ENCODE data around the gene HMGN1. TPM values are rescaled to one million over a fixed set of nuclear protein-coding genes. Genes with fewer than 3 reads are reported as not detected.
"Not testable (repeated sequence)": the region's sequence is repeated elsewhere in the genome, so short reads cannot be mapped to it uniquely, and the experiment has no call there.

HMGN1 gene
- total and polyA plus RNA-seq, 7 experiments from 2014 or later = 198 to 310 (median 262) TPM

DNA sequence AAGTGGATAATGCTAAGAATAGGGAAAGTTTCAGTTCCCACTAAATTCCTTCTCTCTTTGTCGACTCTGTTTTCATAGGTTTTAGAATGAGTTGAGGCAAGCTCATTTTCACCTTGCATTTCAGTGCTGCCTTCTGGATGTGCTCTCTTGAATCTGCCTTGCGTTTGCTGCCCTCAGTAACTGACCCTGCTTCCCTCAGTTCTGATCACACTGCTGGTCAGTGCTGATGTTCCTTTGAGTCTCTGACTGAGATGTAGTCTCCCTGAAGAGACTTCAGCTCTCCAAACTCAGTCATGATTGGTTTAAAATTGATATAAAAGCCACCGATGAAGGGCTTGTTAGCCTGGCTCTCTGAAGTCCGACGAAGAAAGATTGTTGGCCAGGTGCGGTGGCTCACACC, 25.2 kb upstream of the HMGN1 start:
- intact Hi-C loops (cut with micrococcal nuclease) = no loop called here
- peaks cover 0 to 26% (median 4%) of the 10 kb centered on the region in 5 donors for H3K27me3 Mint-ChIP-seq
- H3K27me3 ChIP-seq (ENCODE audit: control insufficient read depth in 2 of 2, insufficient read depth in 2 of 2, low read length in 2 of 2) = no peaks in the 10 kb centered on the region
- no peaks in the 10 kb centered on the region for H3K36me3 ChIP-seq (ENCODE audit: control insufficient read depth in 2 of 3, insufficient read depth in 3 of 3, low read length in 3 of 3)
- CTCF ChIA-PET = interaction anchor here (0.9 to 1.8 kb wide), 3 partner anchors 12 to 18 kb away, joined by 3 to 9 read pairs (median 4); no protein-coding TSS in a partner anchor
- H3K4me1 Mint-ChIP-seq = peaks cover 0 to 5% (median 0%) of the 10 kb centered on the region in 7 donors
- DNase-seq (no peak), ATAC-seq (no peak)
- no peaks in the 10 kb centered on the region for H3K9me3 ChIP-seq (ENCODE audit: control insufficient read depth in 2 of 3, low read length in 3 of 3)
- H3K4me3 ChIP-seq (ENCODE audit: low read length) = no peak overlapping the region
- H3K4me1 ChIP-seq (ENCODE audit: control insufficient read depth in 2 of 2, insufficient read depth in 2 of 2, low read length in 2 of 2) = no peaks in the 10 kb centered on the region
- no peak overlapping the region for H3K4me3 Mint-ChIP-seq
- peaks cover 0 to 2% (median 0%) of the 10 kb centered on the region in 11 donors for H3K9me3 Mint-ChIP-seq
- no peak overlapping the region for H3K27ac ChIP-seq (ENCODE audit: low read depth, low read length)
- H3K27ac Mint-ChIP-seq = no peak overlapping the region
- H3K36me3 Mint-ChIP-seq = no peaks in the 10 kb centered on the region
- POLR2A ChIA-PET = interaction anchor here (0.6 to 1.3 kb wide), 2 partner anchors 61 to 144 kb away, joined by 5 read pairs; partner anchors contain the start of gene BRWD1

DNA sequence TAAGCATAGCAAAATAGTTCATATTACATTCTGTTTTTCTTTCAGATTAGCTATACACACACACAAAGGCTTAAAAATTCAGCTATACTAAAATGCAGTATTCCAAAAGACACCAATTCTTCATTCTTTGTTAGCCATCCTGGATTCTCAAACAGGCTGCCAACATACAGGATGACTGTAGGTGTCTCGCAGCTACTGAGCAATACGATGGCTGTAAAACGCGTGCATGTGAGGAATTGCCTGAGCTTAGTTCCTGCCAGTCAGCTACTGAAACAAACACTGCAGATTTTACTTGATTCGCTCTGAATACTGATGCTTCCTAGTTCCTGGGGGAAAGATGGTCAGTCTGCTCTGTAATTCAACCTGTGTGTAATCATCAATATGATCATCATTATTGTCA, 24.7 kb upstream of the HMGN1 start:
- H3K9me3 Mint-ChIP-seq = peaks cover 0 to 2% (median 0%) of the 10 kb centered on the region in 11 donors
- intact Hi-C loops (cut with micrococcal nuclease) = loop anchor here in 1 of 2 donors (1.0 kb wide), 1 partner anchor 15 kb away; no protein-coding TSS in a partner anchor
- no peaks in the 10 kb centered on the region for H3K36me3 Mint-ChIP-seq
- ChIA-PET CTCF (interaction anchor here (0.9 to 1.8 kb wide), 3 partner anchors 12 to 18 kb away, joined by 3 to 9 read pairs (median 4); no protein-coding TSS in a partner anchor), POLR2A (interaction anchor here (1.3 to 1.5 kb wide), 3 partner anchors 14 to 61 kb away, joined by 4 to 5 read pairs (median 4); partner anchors contain the start of gene BRWD1)
- H3K4me3 Mint-ChIP-seq = no peak overlapping the region
- Histone ChIP-seq H3K27me3 (ENCODE audit: control insufficient read depth in 2 of 2, insufficient read depth in 2 of 2, low read length in 2 of 2) (no peaks in the 10 kb centered on the region), H3K27ac (ENCODE audit: low read depth, low read length) (no peak overlapping the region), H3K9me3 (ENCODE audit: control insufficient read depth in 2 of 3, low read length in 3 of 3) (no peaks in the 10 kb centered on the region), H3K36me3 (ENCODE audit: control insufficient read depth in 2 of 3, insufficient read depth in 3 of 3, low read length in 3 of 3) (no peaks in the 10 kb centered on the region), H3K4me3 (ENCODE audit: low read length) (no peak overlapping the region), H3K4me1 (ENCODE audit: control insufficient read depth in 2 of 2, insufficient read depth in 2 of 2, low read length in 2 of 2) (no peaks in the 10 kb centered on the region)
- H3K4me1 Mint-ChIP-seq = peaks cover 0 to 5% (median 0%) of the 10 kb centered on the region in 7 donors
- ATAC-seq = peak; percentile 75
- peaks cover 0 to 26% (median 3%) of the 10 kb centered on the region in 5 donors for H3K27me3 Mint-ChIP-seq
- peak in 5 of 9 donors; percentile 12 to 32 (median 21) for DNase-seq
- H3K27ac Mint-ChIP-seq = no peak overlapping the region

- H3K36me3 ChIP-seq (ENCODE audit: control insufficient read depth in 2 of 3, insufficient read depth in 3 of 3, low read length in 3 of 3); H3K9me3 Mint-ChIP-seq; H3K9me3 ChIP-seq (ENCODE audit: control insufficient read depth in 2 of 3, low read length in 3 of 3); DNase-seq; CTCF ChIA-PET; H3K4me3 Mint-ChIP-seq; intact Hi-C loops (cut with micrococcal nuclease); H3K27me3 ChIP-seq (ENCODE audit: control insufficient read depth in 2 of 2, insufficient read depth in 2 of 2, low read length in 2 of 2); H3K4me1 ChIP-seq (ENCODE audit: control insufficient read depth in 2 of 2, insufficient read depth in 2 of 2, low read length in 2 of 2); H3K36me3 Mint-ChIP-seq; H3K4me3 ChIP-seq (ENCODE audit: low read length); H3K27ac ChIP-seq (ENCODE audit: low read depth, low read length); H3K27ac Mint-ChIP-seq; H3K4me1 Mint-ChIP-seq: not testable (repeated sequence)
- POLR2A ChIA-PET = interaction anchor here (0.6 to 1.2 kb wide), 2 partner anchors 10 to 21 kb away, joined by 3 read pairs; partner anchors contain the start of gene HMGN1
- ATAC-seq = peak; percentile 6
- H3K27me3 Mint-ChIP-seq = peaks cover 0 to 18% (median 0%) of the 10 kb centered on the region in 5 donors
Observed at GRCh38 chr21:39369896-39370288, 21.0 kb upstream of the HMGN1 start.

DNA sequence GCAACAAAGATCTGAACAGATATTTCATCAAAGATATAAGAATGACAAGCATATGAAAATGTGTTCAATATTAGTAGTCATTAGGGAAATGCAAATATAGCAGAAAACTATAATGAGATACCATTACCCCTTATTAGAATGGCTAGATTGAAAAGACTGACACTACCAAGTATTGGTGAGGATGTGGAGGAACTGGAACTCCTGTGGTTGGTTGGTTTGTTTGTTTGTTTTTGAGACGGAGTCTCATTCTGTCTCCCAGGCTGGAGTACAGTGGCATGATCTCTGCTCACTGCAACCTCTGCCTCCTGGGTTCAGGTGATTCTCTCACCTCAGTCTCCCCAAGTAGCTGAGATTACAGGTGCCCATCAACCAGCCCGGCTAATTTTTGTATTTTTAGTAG, 18.9 kb upstream of the HMGN1 start:
- H3K27ac ChIP-seq (ENCODE audit: low read depth, low read length) = no peak overlapping the region
- peaks cover 0 to 18% (median 0%) of the 10 kb centered on the region in 5 donors for H3K27me3 Mint-ChIP-seq
- no peak overlapping the region for H3K4me3 ChIP-seq (ENCODE audit: low read length)
- ATAC-seq = no peak
- ChIA-PET CTCF (no interaction called here), POLR2A (no interaction called here)
- H3K4me1 ChIP-seq (ENCODE audit: control insufficient read depth in 2 of 2, insufficient read depth in 2 of 2, low read length in 2 of 2) = no peaks in the 10 kb centered on the region
- no peak for DNase-seq
- no peak overlapping the region for H3K4me3 Mint-ChIP-seq
- H3K27me3 ChIP-seq (ENCODE audit: control insufficient read depth in 2 of 2, insufficient read depth in 2 of 2, low read length in 2 of 2) = no peaks in the 10 kb centered on the region
- H3K36me3 ChIP-seq (ENCODE audit: control insufficient read depth in 2 of 3, insufficient read depth in 3 of 3, low read length in 3 of 3) = no peaks in the 10 kb centered on the region
- peaks cover 0 to 6% (median 0%) of the 10 kb centered on the region in 5 donors for H3K36me3 Mint-ChIP-seq
- H3K9me3 ChIP-seq (ENCODE audit: control insufficient read depth in 2 of 3, low read length in 3 of 3) = no peaks in the 10 kb centered on the region
- intact Hi-C loops (cut with micrococcal nuclease) = no loop called here
- no peaks in the 10 kb centered on the region for H3K9me3 Mint-ChIP-seq
- no peak overlapping the region for H3K27ac Mint-ChIP-seq
- peaks cover 0 to 7% (median 0%) of the 10 kb centered on the region in 7 donors for H3K4me1 Mint-ChIP-seq

DNA sequence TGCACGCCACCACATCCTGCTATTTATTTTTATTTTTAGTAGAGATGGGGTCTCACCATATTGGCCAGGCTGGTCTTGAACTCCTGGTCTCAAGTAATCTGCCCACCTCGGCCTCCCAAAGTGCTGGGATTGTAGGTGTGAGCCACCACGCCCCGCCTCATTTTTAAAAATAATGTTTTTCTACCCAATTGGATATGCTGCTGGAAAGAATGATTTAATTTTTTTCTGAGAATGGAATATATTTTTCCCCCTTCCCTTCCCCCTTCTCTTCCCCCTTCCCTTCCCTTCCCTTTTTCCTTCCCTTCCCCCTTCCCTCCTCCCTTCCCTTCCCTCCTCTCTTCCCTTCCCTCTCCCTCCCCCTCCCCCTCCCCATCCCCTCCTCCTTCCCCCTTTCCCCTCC, 17.7 kb upstream of the HMGN1 start:
- no peaks in the 10 kb centered on the region for H3K9me3 ChIP-seq (ENCODE audit: control insufficient read depth in 2 of 3, low read length in 3 of 3)
- H3K27ac ChIP-seq (ENCODE audit: low read depth, low read length) = no peak overlapping the region
- H3K36me3 Mint-ChIP-seq = peaks cover 0 to 6% (median 0%) of the 10 kb centered on the region in 5 donors
- H3K27ac Mint-ChIP-seq = no peak overlapping the region
- H3K27me3 ChIP-seq (ENCODE audit: control insufficient read depth in 2 of 2, insufficient read depth in 2 of 2, low read length in 2 of 2) = no peaks in the 10 kb centered on the region
- H3K9me3 Mint-ChIP-seq = no peaks in the 10 kb centered on the region
- DNase-seq (no peak), ATAC-seq (no peak)
- ChIA-PET POLR2A (no interaction called here), CTCF (no interaction called here)
- H3K4me3 Mint-ChIP-seq = no peak overlapping the region
- no peaks in the 10 kb centered on the region for H3K4me1 ChIP-seq (ENCODE audit: control insufficient read depth in 2 of 2, insufficient read depth in 2 of 2, low read length in 2 of 2)
- H3K4me3 ChIP-seq (ENCODE audit: low read length) = no peak overlapping the region
- peaks cover 0 to 20% (median 8%) of the 10 kb centered on the region in 5 donors for H3K27me3 Mint-ChIP-seq
- no peaks in the 10 kb centered on the region for H3K36me3 ChIP-seq (ENCODE audit: control insufficient read depth in 2 of 3, insufficient read depth in 3 of 3, low read length in 3 of 3)
- intact Hi-C loops (cut with micrococcal nuclease) = no loop called here
- peaks cover 0 to 7% (median 4%) of the 10 kb centered on the region in 7 donors for H3K4me1 Mint-ChIP-seq

GRCh38 chr21:39364949-39365348, 16.1 kb upstream of the HMGN1 start:
- H3K36me3 Mint-ChIP-seq = peaks cover 0 to 6% (median 0%) of the 10 kb centered on the region in 5 donors
- H3K9me3 Mint-ChIP-seq = no peaks in the 10 kb centered on the region

More at GRCh38 chr21:39364949-39365348, 16.1 kb upstream of the HMGN1 start:
- no peaks in the 10 kb centered on the region for H3K36me3 ChIP-seq (ENCODE audit: control insufficient read depth in 2 of 3, insufficient read depth in 3 of 3, low read length in 3 of 3)
- H3K4me1 ChIP-seq (ENCODE audit: control insufficient read depth in 2 of 2, insufficient read depth in 2 of 2, low read length in 2 of 2) = no peaks in the 10 kb centered on the region
- H3K4me1 Mint-ChIP-seq = peaks cover 0 to 7% (median 0%) of the 10 kb centered on the region in 7 donors
- no peaks in the 10 kb centered on the region for H3K27me3 ChIP-seq (ENCODE audit: control insufficient read depth in 2 of 2, insufficient read depth in 2 of 2, low read length in 2 of 2)
- peaks cover 0 to 14% (median 12%) of the 10 kb centered on the region in 5 donors for H3K27me3 Mint-ChIP-seq
- H3K4me3 Mint-ChIP-seq = no peak overlapping the region
- no peaks in the 10 kb centered on the region for H3K9me3 ChIP-seq (ENCODE audit: control insufficient read depth in 2 of 3, low read length in 3 of 3)
- no peak overlapping the region for H3K27ac ChIP-seq (ENCODE audit: low read depth, low read length)
- ATAC-seq = no peak
- ChIA-PET CTCF (no interaction called here), POLR2A (no interaction called here)
- intact Hi-C loops (cut with micrococcal nuclease) = no loop called here
- no peak overlapping the region for H3K27ac Mint-ChIP-seq
- DNase-seq = no peak
- H3K4me3 ChIP-seq (ENCODE audit: low read length) = no peak overlapping the region

Data from naive thymus-derived CD4-positive, alpha-beta T cell (primary cell).